H9 (cell line): Measurements from ENCODE around the gene ENOX1. TPM values are rescaled to one million over a fixed set of nuclear protein-coding genes. Genes with fewer than 3 reads are reported as not detected.

ENCODE experiments used
- DNase-seq: peaks from one replicate; pipeline ENCODE4 v3.0.0-alpha.2; 2017
- H2AFZ ChIP-seq: one replicate; pipeline ENCODE4 v1.6.1; 2013; ENCODE audit warnings: mild to moderate bottlenecking, low read length, control low read depth, moderate library complexity
- H2AK5ac ChIP-seq: 2 replicates; pipeline ENCODE4 v1.6.1; 2013; ENCODE audit warnings: low read length, control low read depth, mixed read lengths; ENCODE audit not compliant: insufficient read length
- H2BK120ac ChIP-seq: one replicate; pipeline ENCODE4 v1.6.1; 2013; ENCODE audit warnings: low read depth, mild to moderate bottlenecking, low read length, control low read depth, inconsistent platforms; ENCODE audit not compliant: poor library complexity, severe bottlenecking
- H2BK12ac ChIP-seq: 2 replicates; pipeline ENCODE4 v1.6.1; 2013; ENCODE audit warnings: low read length, control low read depth, mixed read lengths, low read depth; ENCODE audit not compliant: insufficient read length
- H2BK15ac ChIP-seq: 2 replicates; pipeline ENCODE4 v1.6.1; 2013; ENCODE audit warnings: low read depth, low read length, control low read depth
- H2BK20ac ChIP-seq: one replicate; pipeline ENCODE4 v1.6.1; 2013; ENCODE audit warnings: low read depth, mild to moderate bottlenecking, low read length, control low read depth, inconsistent platforms; ENCODE audit not compliant: poor library complexity, severe bottlenecking
- H2BK5ac ChIP-seq: 2 replicates; pipeline ENCODE4 v1.6.1; 2013; ENCODE audit warnings: low read length, control low read depth, mixed read lengths; ENCODE audit not compliant: insufficient read length
- H3K14ac ChIP-seq: 2 replicates; pipeline ENCODE4 v1.6.1; 2013; ENCODE audit warnings: low read length, control low read depth; ENCODE audit not compliant: insufficient read depth
- H3K18ac ChIP-seq: 2 replicates; pipeline ENCODE4 v1.6.1; 2013; ENCODE audit warnings: low read depth, mild to moderate bottlenecking, mixed read lengths, low read length, control low read depth; ENCODE audit not compliant: insufficient read length
- H3K23ac ChIP-seq: 2 replicates; pipeline ENCODE4 v1.6.1; 2013; ENCODE audit warnings: low read length, control low read depth, mixed read lengths, low read depth; ENCODE audit not compliant: insufficient read length
- H3K23me2 ChIP-seq: 2 replicates; pipeline ENCODE4 v1.6.1; 2013; ENCODE audit warnings: low read depth, mild to moderate bottlenecking, mixed read lengths, low read length, control low read depth; ENCODE audit not compliant: insufficient read length, poor library complexity, severe bottlenecking
- H3K27ac ChIP-seq: 2 replicates; pipeline ENCODE4 v1.5.1; 2013; ENCODE audit warnings: low read length, control low read depth, mixed read lengths, low read depth; ENCODE audit not compliant: insufficient read length
- H3K27me3 ChIP-seq: 2 replicates; pipeline ENCODE4 v1.6.1; 2013; ENCODE audit warnings: low read length, control low read depth, inconsistent platforms; ENCODE audit not compliant: insufficient read depth
- H3K4ac ChIP-seq: 2 replicates; pipeline ENCODE4 v1.6.1; 2013; ENCODE audit warnings: low read depth, mild to moderate bottlenecking, control low read depth, inconsistent platforms, low read length, moderate library complexity
- H3K4me1 ChIP-seq: 2 replicates; pipeline ENCODE4 v1.6.1; 2013; ENCODE audit warnings: low read length, control low read depth, inconsistent platforms; ENCODE audit not compliant: insufficient read depth
- H3K4me2 ChIP-seq: 2 replicates; pipeline ENCODE4 v1.6.1; 2013; ENCODE audit warnings: low read length, control low read depth, mixed read lengths; ENCODE audit not compliant: insufficient read length, insufficient read depth
- H3K56ac ChIP-seq: 2 replicates; pipeline ENCODE4 v1.6.1; 2013; ENCODE audit warnings: low read depth, mild to moderate bottlenecking, mixed read lengths, low read length, control low read depth; ENCODE audit not compliant: insufficient read length
- H3K79me1 ChIP-seq: 2 replicates; pipeline ENCODE4 v1.6.1; 2013; ENCODE audit warnings: low read depth, mild to moderate bottlenecking, moderate library complexity, low read length, control low read depth, inconsistent platforms; ENCODE audit not compliant: insufficient read depth, poor library complexity, severe bottlenecking
- H3K79me2 ChIP-seq: 2 replicates; pipeline ENCODE4 v1.6.1; 2013; ENCODE audit warnings: low read length, control low read depth, inconsistent platforms; ENCODE audit not compliant: insufficient read depth
- H3K9ac ChIP-seq: 2 replicates; pipeline ENCODE4 v1.6.1; 2013; ENCODE audit warnings: low read length, control low read depth, mixed read lengths; ENCODE audit not compliant: insufficient read length; ENCODE audit errors: extremely low read depth
- H3K9me3 ChIP-seq: one replicate; pipeline ENCODE4 v1.6.1; 2013; ENCODE audit warnings: low read depth, low read length, inconsistent platforms; ENCODE audit not compliant: control insufficient read depth
- H3T11ph ChIP-seq: one replicate; pipeline ENCODE4 v1.6.1; 2013; ENCODE audit warnings: mild to moderate bottlenecking, low read length, control low read depth, inconsistent platforms
- H4K20me1 ChIP-seq: one replicate; pipeline ENCODE4 v1.6.1; 2013; ENCODE audit not compliant: control insufficient read depth, insufficient read length, insufficient read depth
- H4K5ac ChIP-seq: 2 replicates; pipeline ENCODE4 v1.6.1; 2013; ENCODE audit warnings: low read depth, mild to moderate bottlenecking, mixed read lengths, low read length, control low read depth; ENCODE audit not compliant: insufficient read length
- H4K8ac ChIP-seq: replicated peaks from 2 replicates; pipeline ENCODE4 v1.6.1; 2013; ENCODE audit warnings: low read length, control low read depth, mixed read lengths, low read depth; ENCODE audit not compliant: insufficient read length
- H4K91ac ChIP-seq: 2 replicates; pipeline ENCODE4 v1.6.1; 2013; ENCODE audit warnings: low read depth, mild to moderate bottlenecking, moderate library complexity, mixed read lengths, low read length, control low read depth; ENCODE audit not compliant: insufficient read length
- H3K27ac Mint-ChIP-seq, 3 experiments: 2 replicates in 2 of 3; 3 replicates in 1 of 3; pipeline ENCODE4 v1.8.0; 2020 to 2021; ENCODE audit warnings: mixed read lengths in 3 of 3, mild to moderate bottlenecking in 1 of 3, moderate library complexity in 1 of 3
- H3K27me3 Mint-ChIP-seq: 2 replicates; pipeline ENCODE4 v1.8.0; 2021; ENCODE audit warnings: low read depth, mild to moderate bottlenecking, moderate library complexity, mixed read lengths
- H3K36me3 Mint-ChIP-seq, 3 experiments: 2 replicates in 2 of 3; 3 replicates in 1 of 3; pipeline ENCODE4 v1.8.0; 2020 to 2021; ENCODE audit warnings: low read depth in 3 of 3, mixed read lengths in 3 of 3; ENCODE audit not compliant: insufficient read depth in 1 of 3
- H3K4me1 Mint-ChIP-seq, 2 experiments: 2 replicates each; pipeline ENCODE4 v1.8.0; 2020; ENCODE audit warnings: mixed read lengths in 2 of 2
- H3K4me3 Mint-ChIP-seq, 2 experiments: 2 replicates in 1 of 2; 3 replicates in 1 of 2; pipeline ENCODE4 v1.8.0; 2020 to 2021; ENCODE audit warnings: mild to moderate bottlenecking in 2 of 2, mixed read lengths in 2 of 2, moderate library complexity in 1 of 2
- H3K9me3 Mint-ChIP-seq, 2 experiments: 2 replicates in 1 of 2; 3 replicates in 1 of 2; pipeline ENCODE4 v1.8.0; 2020; ENCODE audit warnings: mild to moderate bottlenecking in 2 of 2, mixed read lengths in 2 of 2, moderate library complexity in 1 of 2
- CTCF ChIP-seq: fragments of 200-600 bp; sonication (generic); conservative IDR thresholded peaks from 3 replicates; pipeline ENCODE4 v1.8.0; 2021; ENCODE audit warnings: antibody characterized with exemption, mild to moderate bottlenecking
- WGBS: extraction: QIAGEN DNeasy Blood & Tissue Kit; methylation state at CpG from one replicate; pipeline ENCODE4 v1.1.7; 2013; ENCODE audit warnings: missing lambda C conversion rate, low lambda C conversion rate, mixed read lengths; ENCODE audit not compliant: insufficient read length; ENCODE audit errors: extremely low coverage; 5-methylcytosine and 5-hydroxymethylcytosine counted together
- total RNA-seq: library from RNA; stranded (reverse); gene quantifications from 2 replicates; pipeline ENCODE4 v1.2.1, GENCODE V29; 2021

ENOX1 gene
- total RNA-seq, 1 experiment from 2014 or later = 0.24 TPM

DNA sequence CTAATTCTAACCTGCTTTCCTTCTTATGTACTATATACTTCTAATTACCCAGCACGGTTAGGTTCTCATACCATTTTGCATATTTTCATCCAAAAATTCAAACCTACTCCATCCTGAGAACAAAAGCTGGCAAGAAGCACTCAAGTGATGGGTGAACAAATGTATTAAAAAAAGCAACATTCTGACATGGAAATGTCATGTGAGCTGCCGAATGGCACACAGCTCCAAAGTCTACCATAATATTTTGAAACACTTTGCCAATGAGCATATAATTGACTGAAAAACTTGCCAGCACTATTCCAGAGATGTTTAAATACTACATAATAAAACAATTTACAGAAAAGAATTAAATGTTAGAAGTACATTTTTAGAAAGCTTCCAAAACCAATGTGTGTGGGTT is 274.6 kb downstream of the ENOX1 start:
- Histone ChIP-seq H2BK20ac (no peak overlapping the region), H4K5ac (no peak overlapping the region), H3K79me2 (no peaks in the 10 kb centered on the region), H3K56ac (no peak overlapping the region), H3K9ac (no peak overlapping the region), H4K8ac (no peak overlapping the region), H2BK15ac (no peak overlapping the region), H3T11ph (no peak overlapping the region), H3K27ac (no peak overlapping the region), H3K23ac (no peak overlapping the region), H2AFZ (no peak overlapping the region), H2BK120ac (no peak overlapping the region), H4K20me1 (no peaks in the 10 kb centered on the region), H2BK5ac (no peak overlapping the region), H2AK5ac (no peak overlapping the region), H3K23me2 (no peaks in the 10 kb centered on the region), H4K91ac (no peak overlapping the region), H3K4me1 (no peaks in the 10 kb centered on the region), H3K4ac (no peak overlapping the region), H2BK12ac (no peak overlapping the region), H3K14ac (no peak overlapping the region), H3K9me3 (no peaks in the 10 kb centered on the region), H3K18ac (no peak overlapping the region), H3K27me3 (no peaks in the 10 kb centered on the region), H3K4me2 (no peak overlapping the region), H3K79me1 (no peaks in the 10 kb centered on the region)
- Mint-ChIP-seq H3K27ac (no peak overlapping the region), H3K27me3 (no peaks in the 10 kb centered on the region), H3K9me3 (no peaks in the 10 kb centered on the region), H3K36me3 (no peaks in the 10 kb centered on the region), H3K4me3 (no peak overlapping the region), H3K4me1 (peaks cover 0 to 6% of the 10 kb centered on the region in 2 experiments; a peak in 1 of 4 replicates)
- no CpG with 5 or more reads among the region's 2 CpGs for WGBS
- TF ChIP-seq CTCF = no peak
- DNase-seq = no peak
